Measurements from ENCODE around the gene GOLGA2.

Gene GOLGA2

DNA sequence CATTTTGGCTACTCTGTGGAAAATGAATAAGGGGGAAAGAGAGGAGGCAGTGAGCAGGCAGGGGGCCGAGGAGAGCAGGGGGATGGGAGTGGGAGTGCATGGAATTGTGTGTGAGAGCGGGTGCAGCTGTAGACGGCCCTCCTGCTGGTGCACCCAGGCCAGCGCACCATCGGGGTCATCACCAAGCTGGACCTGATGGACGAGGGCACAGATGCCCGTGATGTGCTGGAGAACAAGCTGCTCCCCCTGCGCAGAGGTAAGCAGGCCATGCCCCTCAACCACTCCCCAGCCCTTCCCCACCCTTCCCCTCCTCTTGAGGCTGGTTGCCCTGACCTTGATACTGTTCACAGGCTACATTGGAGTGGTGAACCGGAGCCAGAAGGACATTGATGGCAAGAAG is 56.0 kb downstream of the GOLGA2 start:
- no peak overlapping the region for H3K27ac ChIP-seq
- TF ChIP-seq, protein P1, sequence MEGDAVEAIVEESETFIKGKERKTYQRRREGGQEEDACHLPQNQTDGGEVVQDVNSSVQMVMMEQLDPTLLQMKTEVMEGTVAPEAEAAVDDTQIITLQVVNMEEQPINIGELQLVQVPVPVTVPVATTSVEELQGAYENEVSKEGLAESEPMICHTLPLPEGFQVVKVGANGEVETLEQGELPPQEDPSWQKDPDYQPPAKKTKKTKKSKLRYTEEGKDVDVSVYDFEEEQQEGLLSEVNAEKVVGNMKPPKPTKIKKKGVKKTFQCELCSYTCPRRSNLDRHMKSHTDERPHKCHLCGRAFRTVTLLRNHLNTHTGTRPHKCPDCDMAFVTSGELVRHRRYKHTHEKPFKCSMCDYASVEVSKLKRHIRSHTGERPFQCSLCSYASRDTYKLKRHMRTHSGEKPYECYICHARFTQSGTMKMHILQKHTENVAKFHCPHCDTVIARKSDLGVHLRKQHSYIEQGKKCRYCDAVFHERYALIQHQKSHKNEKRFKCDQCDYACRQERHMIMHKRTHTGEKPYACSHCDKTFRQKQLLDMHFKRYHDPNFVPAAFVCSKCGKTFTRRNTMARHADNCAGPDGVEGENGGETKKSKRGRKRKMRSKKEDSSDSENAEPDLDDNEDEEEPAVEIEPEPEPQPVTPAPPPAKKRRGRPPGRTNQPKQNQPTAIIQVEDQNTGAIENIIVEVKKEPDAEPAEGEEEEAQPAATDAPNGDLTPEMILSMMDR (conservative IDR thresholded peaks at IDR 0.05) = no peak
- no peak for TF ChIP-seq ZFX (IDR thresholded peaks at IDR 0.05)

- TF ChIP-seq ZFX (IDR thresholded peaks at IDR 0.05) = no peak
- TF ChIP-seq, protein P1 (conservative IDR thresholded peaks at IDR 0.05) = no peak
- H3K27ac ChIP-seq = peak overlapping the region; percentile 24; the same call in 1 of the 2 replicates
Measured at GRCh38 chr9:128218518-128219389, 57.1 kb downstream of the GOLGA2 start.

DNA sequence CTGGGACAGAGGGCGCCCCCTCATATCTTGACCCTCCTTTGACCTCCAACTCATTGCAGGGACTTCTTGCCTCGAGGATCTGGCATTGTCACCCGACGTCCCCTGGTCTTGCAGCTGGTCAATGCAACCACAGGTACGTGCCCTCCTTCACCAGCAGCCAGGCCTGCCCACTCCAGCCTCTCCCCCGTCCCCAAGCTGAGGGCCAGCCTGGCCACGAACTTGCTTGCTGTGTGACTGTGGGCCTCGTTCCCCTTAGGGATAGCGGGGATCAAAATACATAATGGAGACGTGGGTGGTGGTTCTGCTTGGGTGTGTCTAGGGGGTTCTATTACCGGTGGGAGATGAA is 57.7 kb downstream of the GOLGA2 start:
- TF ChIP-seq, protein P1 (conservative IDR thresholded peaks at IDR 0.05) = no peak
- TF ChIP-seq ZFX (IDR thresholded peaks at IDR 0.05) = no peak
- H3K27ac ChIP-seq = peak overlapping the region; percentile 24; the same call in 1 of the 2 replicates

DNA sequence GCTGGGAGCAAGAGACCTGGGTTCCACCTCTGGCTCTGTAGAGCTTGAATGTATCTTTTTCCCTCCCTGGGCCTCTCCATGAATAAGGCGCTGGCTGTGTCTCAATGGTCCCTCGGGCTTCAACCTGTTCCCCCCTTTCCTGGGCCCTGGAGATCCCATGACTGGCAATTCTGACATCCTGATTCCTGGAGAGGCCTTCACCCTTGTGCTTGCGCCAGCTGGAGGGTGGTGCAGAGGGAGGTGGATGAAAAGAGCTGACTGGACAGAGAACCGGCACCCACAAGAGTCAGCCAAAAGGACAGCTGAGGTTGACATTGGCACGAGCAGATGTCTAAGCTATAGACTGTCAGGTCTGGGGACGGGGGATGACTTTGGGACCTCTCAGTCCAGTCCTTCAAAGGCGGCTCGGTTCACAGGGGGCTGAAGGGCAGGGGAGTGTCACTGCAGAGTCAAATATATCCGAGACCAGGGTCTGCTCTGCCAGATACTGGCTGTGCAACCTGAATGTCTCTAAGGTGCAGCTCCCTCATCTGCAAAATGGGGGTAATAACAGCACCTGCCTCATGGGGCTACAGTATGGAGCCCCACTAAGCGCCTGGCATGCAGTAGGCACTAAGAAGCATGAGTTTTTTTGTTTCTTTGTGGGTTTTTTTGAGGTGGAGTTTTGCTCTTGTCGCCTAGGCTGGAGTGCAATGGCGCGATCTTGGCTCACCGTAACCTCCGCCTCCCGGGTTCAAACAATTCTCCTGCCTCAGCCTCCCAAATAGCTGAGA is 58.8 kb downstream of the GOLGA2 start:
- H3K27ac ChIP-seq = no peak overlapping the region
- TF ChIP-seq, protein P1 (conservative IDR thresholded peaks at IDR 0.05) = no peak
- TF ChIP-seq ZFX (IDR thresholded peaks at IDR 0.05) = no peak

GRCh38 chr9:128215491-128216409 is 60.1 kb downstream of the GOLGA2 start:
- peak overlapping the region; percentile 8; the same call in 1 of the 2 replicates for H3K27ac ChIP-seq
- TF ChIP-seq, protein P1 (conservative IDR thresholded peaks at IDR 0.05) = no peak
- TF ChIP-seq ZFX (IDR thresholded peaks at IDR 0.05) = no peak

DNA sequence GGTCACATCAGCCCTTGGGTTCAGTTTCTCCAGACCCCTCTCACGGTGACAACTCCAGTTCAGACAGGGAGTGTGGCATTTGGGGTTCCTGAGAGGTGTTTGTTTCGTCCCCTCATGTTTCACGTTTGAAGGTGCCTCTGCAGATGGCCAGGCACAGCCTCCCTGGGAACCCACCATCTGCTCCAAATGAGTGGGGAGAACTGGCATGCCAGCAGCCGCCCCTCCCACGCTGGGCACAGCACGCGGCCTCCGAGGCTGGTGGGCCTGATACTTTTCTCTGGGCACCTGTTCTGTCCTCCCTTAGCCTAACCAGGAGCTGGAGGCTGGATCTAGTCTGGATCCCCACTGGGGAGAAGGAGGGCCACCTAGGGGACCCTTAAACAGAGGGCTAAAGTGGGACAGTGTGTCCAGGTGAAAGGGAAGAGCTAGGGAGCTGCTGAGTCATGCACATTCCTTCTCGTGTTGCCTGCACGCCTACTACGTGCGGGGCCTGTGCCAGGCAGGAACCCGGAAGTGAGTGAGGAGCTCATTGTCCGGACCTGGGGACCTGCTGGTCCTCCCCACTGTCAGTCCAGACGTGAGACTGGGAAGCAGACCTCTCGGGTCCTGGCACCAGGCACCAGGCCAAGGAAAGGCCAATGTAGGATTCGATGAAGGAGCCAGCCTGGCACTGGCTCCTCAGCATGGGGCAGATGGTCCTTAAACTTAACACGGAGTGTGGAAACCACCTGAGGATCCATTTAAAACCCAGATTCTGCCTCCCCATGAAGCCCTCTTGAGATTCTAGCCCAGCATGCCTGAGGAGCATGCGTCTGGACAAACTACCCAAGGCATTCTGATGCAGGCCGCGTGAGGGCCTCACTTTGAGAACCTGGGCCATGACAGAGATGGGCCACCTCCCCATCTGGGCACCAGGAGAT is 61.0 kb downstream of the GOLGA2 start:
- H3K27ac ChIP-seq = peak overlapping the region; percentile 8
- TF ChIP-seq ZFX (IDR thresholded peaks at IDR 0.05) = no peak
- TF ChIP-seq, protein P1 (conservative IDR thresholded peaks at IDR 0.05) = no peak
